H9 (cell line): ENCODE results near the gene VENTX. TPM values are rescaled to one million over a fixed set of nuclear protein-coding genes. Genes with fewer than 3 reads are reported as not detected.
"Not testable (repeated sequence)": the region's sequence is repeated elsewhere in the genome, so short reads cannot be mapped to it uniquely, and the experiment has no call there.

ENCODE experiments used
- DNase-seq: peaks from one replicate; pipeline ENCODE4 v3.0.0-alpha.2; 2017
- H2AFZ ChIP-seq: one replicate; pipeline ENCODE4 v1.6.1; 2013; ENCODE audit warnings: mild to moderate bottlenecking, low read length, control low read depth, moderate library complexity
- H2AK5ac ChIP-seq: 2 replicates; pipeline ENCODE4 v1.6.1; 2013; ENCODE audit warnings: low read length, control low read depth, mixed read lengths; ENCODE audit not compliant: insufficient read length
- H2BK120ac ChIP-seq: one replicate; pipeline ENCODE4 v1.6.1; 2013; ENCODE audit warnings: low read depth, mild to moderate bottlenecking, low read length, control low read depth, inconsistent platforms; ENCODE audit not compliant: poor library complexity, severe bottlenecking
- H2BK12ac ChIP-seq: 2 replicates; pipeline ENCODE4 v1.6.1; 2013; ENCODE audit warnings: low read length, control low read depth, mixed read lengths, low read depth; ENCODE audit not compliant: insufficient read length
- H2BK15ac ChIP-seq: 2 replicates; pipeline ENCODE4 v1.6.1; 2013; ENCODE audit warnings: low read depth, low read length, control low read depth
- H2BK20ac ChIP-seq: one replicate; pipeline ENCODE4 v1.6.1; 2013; ENCODE audit warnings: low read depth, mild to moderate bottlenecking, low read length, control low read depth, inconsistent platforms; ENCODE audit not compliant: poor library complexity, severe bottlenecking
- H2BK5ac ChIP-seq: 2 replicates; pipeline ENCODE4 v1.6.1; 2013; ENCODE audit warnings: low read length, control low read depth, mixed read lengths; ENCODE audit not compliant: insufficient read length
- H3K14ac ChIP-seq: 2 replicates; pipeline ENCODE4 v1.6.1; 2013; ENCODE audit warnings: low read length, control low read depth; ENCODE audit not compliant: insufficient read depth
- H3K18ac ChIP-seq: 2 replicates; pipeline ENCODE4 v1.6.1; 2013; ENCODE audit warnings: low read depth, mild to moderate bottlenecking, mixed read lengths, low read length, control low read depth; ENCODE audit not compliant: insufficient read length
- H3K23ac ChIP-seq: 2 replicates; pipeline ENCODE4 v1.6.1; 2013; ENCODE audit warnings: low read length, control low read depth, mixed read lengths, low read depth; ENCODE audit not compliant: insufficient read length
- H3K23me2 ChIP-seq: 2 replicates; pipeline ENCODE4 v1.6.1; 2013; ENCODE audit warnings: low read depth, mild to moderate bottlenecking, mixed read lengths, low read length, control low read depth; ENCODE audit not compliant: insufficient read length, poor library complexity, severe bottlenecking
- H3K27ac ChIP-seq: 2 replicates; pipeline ENCODE4 v1.5.1; 2013; ENCODE audit warnings: low read length, control low read depth, mixed read lengths, low read depth; ENCODE audit not compliant: insufficient read length
- H3K27me3 ChIP-seq: 2 replicates; pipeline ENCODE4 v1.6.1; 2013; ENCODE audit warnings: low read length, control low read depth, inconsistent platforms; ENCODE audit not compliant: insufficient read depth
- H3K4ac ChIP-seq: 2 replicates; pipeline ENCODE4 v1.6.1; 2013; ENCODE audit warnings: low read depth, mild to moderate bottlenecking, control low read depth, inconsistent platforms, low read length, moderate library complexity
- H3K4me1 ChIP-seq: 2 replicates; pipeline ENCODE4 v1.6.1; 2013; ENCODE audit warnings: low read length, control low read depth, inconsistent platforms; ENCODE audit not compliant: insufficient read depth
- H3K4me2 ChIP-seq: 2 replicates; pipeline ENCODE4 v1.6.1; 2013; ENCODE audit warnings: low read length, control low read depth, mixed read lengths; ENCODE audit not compliant: insufficient read length, insufficient read depth
- H3K56ac ChIP-seq: 2 replicates; pipeline ENCODE4 v1.6.1; 2013; ENCODE audit warnings: low read depth, mild to moderate bottlenecking, mixed read lengths, low read length, control low read depth; ENCODE audit not compliant: insufficient read length
- H3K79me1 ChIP-seq: 2 replicates; pipeline ENCODE4 v1.6.1; 2013; ENCODE audit warnings: low read depth, mild to moderate bottlenecking, moderate library complexity, low read length, control low read depth, inconsistent platforms; ENCODE audit not compliant: insufficient read depth, poor library complexity, severe bottlenecking
- H3K79me2 ChIP-seq: 2 replicates; pipeline ENCODE4 v1.6.1; 2013; ENCODE audit warnings: low read length, control low read depth, inconsistent platforms; ENCODE audit not compliant: insufficient read depth
- H3K9ac ChIP-seq: 2 replicates; pipeline ENCODE4 v1.6.1; 2013; ENCODE audit warnings: low read length, control low read depth, mixed read lengths; ENCODE audit not compliant: insufficient read length; ENCODE audit errors: extremely low read depth
- H3K9me3 ChIP-seq: one replicate; pipeline ENCODE4 v1.6.1; 2013; ENCODE audit warnings: low read depth, low read length, inconsistent platforms; ENCODE audit not compliant: control insufficient read depth
- H3T11ph ChIP-seq: one replicate; pipeline ENCODE4 v1.6.1; 2013; ENCODE audit warnings: mild to moderate bottlenecking, low read length, control low read depth, inconsistent platforms
- H4K20me1 ChIP-seq: one replicate; pipeline ENCODE4 v1.6.1; 2013; ENCODE audit not compliant: control insufficient read depth, insufficient read length, insufficient read depth
- H4K5ac ChIP-seq: 2 replicates; pipeline ENCODE4 v1.6.1; 2013; ENCODE audit warnings: low read depth, mild to moderate bottlenecking, mixed read lengths, low read length, control low read depth; ENCODE audit not compliant: insufficient read length
- H4K8ac ChIP-seq: replicated peaks from 2 replicates; pipeline ENCODE4 v1.6.1; 2013; ENCODE audit warnings: low read length, control low read depth, mixed read lengths, low read depth; ENCODE audit not compliant: insufficient read length
- H4K91ac ChIP-seq: 2 replicates; pipeline ENCODE4 v1.6.1; 2013; ENCODE audit warnings: low read depth, mild to moderate bottlenecking, moderate library complexity, mixed read lengths, low read length, control low read depth; ENCODE audit not compliant: insufficient read length
- H3K27ac Mint-ChIP-seq, 3 experiments: 2 replicates in 2 of 3; 3 replicates in 1 of 3; pipeline ENCODE4 v1.8.0; 2020 to 2021; ENCODE audit warnings: mixed read lengths in 3 of 3, mild to moderate bottlenecking in 1 of 3, moderate library complexity in 1 of 3
- H3K27me3 Mint-ChIP-seq: 2 replicates; pipeline ENCODE4 v1.8.0; 2021; ENCODE audit warnings: low read depth, mild to moderate bottlenecking, moderate library complexity, mixed read lengths
- H3K36me3 Mint-ChIP-seq, 3 experiments: 2 replicates in 2 of 3; 3 replicates in 1 of 3; pipeline ENCODE4 v1.8.0; 2020 to 2021; ENCODE audit warnings: low read depth in 3 of 3, mixed read lengths in 3 of 3; ENCODE audit not compliant: insufficient read depth in 1 of 3
- H3K4me1 Mint-ChIP-seq, 2 experiments: 2 replicates each; pipeline ENCODE4 v1.8.0; 2020; ENCODE audit warnings: mixed read lengths in 2 of 2
- H3K4me3 Mint-ChIP-seq, 2 experiments: 2 replicates in 1 of 2; 3 replicates in 1 of 2; pipeline ENCODE4 v1.8.0; 2020 to 2021; ENCODE audit warnings: mild to moderate bottlenecking in 2 of 2, mixed read lengths in 2 of 2, moderate library complexity in 1 of 2
- H3K9me3 Mint-ChIP-seq, 2 experiments: 2 replicates in 1 of 2; 3 replicates in 1 of 2; pipeline ENCODE4 v1.8.0; 2020; ENCODE audit warnings: mild to moderate bottlenecking in 2 of 2, mixed read lengths in 2 of 2, moderate library complexity in 1 of 2
- WGBS: extraction: QIAGEN DNeasy Blood & Tissue Kit; methylation state at CpG from one replicate; pipeline ENCODE4 v1.1.7; 2013; ENCODE audit warnings: missing lambda C conversion rate, low lambda C conversion rate, mixed read lengths; ENCODE audit not compliant: insufficient read length; ENCODE audit errors: extremely low coverage; 5-methylcytosine and 5-hydroxymethylcytosine counted together
- total RNA-seq: library from RNA; stranded (reverse); gene quantifications from 2 replicates; pipeline ENCODE4 v1.2.1, GENCODE V29; 2021
- TF ChIP-seq, protein P1 (sequence below): fragments of 200-600 bp; sonication (generic); conservative IDR thresholded peaks from 3 replicates; pipeline ENCODE4 v1.8.0; 2021; ENCODE audit warnings: antibody characterized with exemption, mild to moderate bottlenecking

Gene VENTX
- total RNA-seq, 1 experiment from 2014 or later: 10.9 TPM

DNA sequence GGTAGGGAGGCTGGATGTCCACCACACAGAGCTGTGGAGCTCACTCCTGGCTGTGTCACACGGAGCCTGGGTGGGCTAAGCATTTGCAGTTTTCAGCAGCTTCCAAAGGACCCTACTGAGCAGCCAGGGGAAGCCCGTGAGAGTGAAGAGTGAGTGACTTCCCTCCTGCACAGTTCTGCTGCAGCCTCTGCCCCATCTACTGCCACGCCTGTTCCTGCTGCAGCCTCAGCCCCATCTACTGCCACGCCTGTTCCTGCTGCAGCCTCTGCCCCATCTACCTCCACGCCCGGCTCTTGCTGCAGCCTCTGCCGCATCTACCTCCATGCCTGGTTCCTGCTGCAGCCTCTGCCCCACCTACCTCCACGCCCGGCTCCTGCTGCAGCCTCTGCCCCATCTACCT is 26.8 kb downstream of the VENTX start:
- Histone ChIP-seq H3K27ac (no peak overlapping the region), H3K18ac (no peak overlapping the region), H3K23me2 (peaks cover 7% of the 10 kb centered on the region), H3K14ac (no peak overlapping the region; the same call in 1 of the 2 replicates), H4K91ac (no peak overlapping the region), H3K4me2 (no peak overlapping the region), H2BK20ac (no peak overlapping the region), H2BK120ac (no peak overlapping the region), H3K9ac (no peak overlapping the region), H2BK5ac (no peak overlapping the region), H3K79me1 (no peaks in the 10 kb centered on the region), H2AK5ac (no peak overlapping the region), H2BK15ac (no peak overlapping the region), H2AFZ (no peak overlapping the region), H4K8ac (no peak overlapping the region), H3K79me2 (no peaks in the 10 kb centered on the region), H3T11ph (no peak overlapping the region), H3K4ac (no peak overlapping the region), H2BK12ac (no peak overlapping the region), H3K27me3 (no peaks in the 10 kb centered on the region; the same call in 1 of the 2 replicates), H3K9me3 (no peaks in the 10 kb centered on the region), H3K56ac (no peak overlapping the region), H3K23ac (no peak overlapping the region), H4K20me1 (peaks cover 3% of the 10 kb centered on the region), H4K5ac (no peak overlapping the region), H3K4me1 (no peaks in the 10 kb centered on the region)
- no CpG with 5 or more reads among the region's 9 CpGs for WGBS
- no peak overlapping the region for H3K27ac Mint-ChIP-seq
- TF ChIP-seq, protein P1, sequence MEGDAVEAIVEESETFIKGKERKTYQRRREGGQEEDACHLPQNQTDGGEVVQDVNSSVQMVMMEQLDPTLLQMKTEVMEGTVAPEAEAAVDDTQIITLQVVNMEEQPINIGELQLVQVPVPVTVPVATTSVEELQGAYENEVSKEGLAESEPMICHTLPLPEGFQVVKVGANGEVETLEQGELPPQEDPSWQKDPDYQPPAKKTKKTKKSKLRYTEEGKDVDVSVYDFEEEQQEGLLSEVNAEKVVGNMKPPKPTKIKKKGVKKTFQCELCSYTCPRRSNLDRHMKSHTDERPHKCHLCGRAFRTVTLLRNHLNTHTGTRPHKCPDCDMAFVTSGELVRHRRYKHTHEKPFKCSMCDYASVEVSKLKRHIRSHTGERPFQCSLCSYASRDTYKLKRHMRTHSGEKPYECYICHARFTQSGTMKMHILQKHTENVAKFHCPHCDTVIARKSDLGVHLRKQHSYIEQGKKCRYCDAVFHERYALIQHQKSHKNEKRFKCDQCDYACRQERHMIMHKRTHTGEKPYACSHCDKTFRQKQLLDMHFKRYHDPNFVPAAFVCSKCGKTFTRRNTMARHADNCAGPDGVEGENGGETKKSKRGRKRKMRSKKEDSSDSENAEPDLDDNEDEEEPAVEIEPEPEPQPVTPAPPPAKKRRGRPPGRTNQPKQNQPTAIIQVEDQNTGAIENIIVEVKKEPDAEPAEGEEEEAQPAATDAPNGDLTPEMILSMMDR: no peak
- no peak overlapping the region; a peak in 1 of 5 replicates for H3K4me3 Mint-ChIP-seq
- peaks cover 19% of the 10 kb centered on the region for H3K27me3 Mint-ChIP-seq
- no peaks in the 10 kb centered on the region for H3K9me3 Mint-ChIP-seq
- no peaks in the 10 kb centered on the region for H3K36me3 Mint-ChIP-seq
- no peak for DNase-seq
- peaks cover 3 to 16% of the 10 kb centered on the region in 2 experiments; a peak in 3 of 4 replicates for H3K4me1 Mint-ChIP-seq

DNA sequence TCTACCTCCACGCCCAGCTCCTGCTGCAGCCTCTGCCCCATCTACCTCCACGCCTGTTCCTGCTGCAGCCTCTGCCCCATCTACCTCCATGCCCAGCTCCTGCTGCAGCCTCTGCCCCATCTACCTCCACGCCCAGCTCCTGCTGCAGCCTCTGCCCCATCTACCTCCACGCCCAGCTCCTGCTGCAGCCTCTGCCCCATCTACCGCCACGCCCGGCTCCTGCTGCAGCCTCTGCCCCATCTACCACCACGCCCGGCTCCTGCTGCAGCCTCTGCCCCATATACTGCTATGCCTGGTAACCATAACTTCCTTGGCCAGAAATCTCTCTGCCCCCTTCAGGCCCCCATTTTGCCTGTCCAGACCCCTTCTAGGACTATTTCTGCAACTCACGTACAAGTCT is 27.4 kb downstream of the VENTX start:
- not testable (repeated sequence) for H3K9me3 Mint-ChIP-seq

More for the DNA sequence above, 27.4 kb downstream of the VENTX start:
- H2BK15ac ChIP-seq, H3K9me3 ChIP-seq, H2AFZ ChIP-seq, H3K18ac ChIP-seq, H3K4me1 ChIP-seq, H2BK120ac ChIP-seq, H2BK20ac ChIP-seq, H2AK5ac ChIP-seq, H2BK5ac ChIP-seq, DNase-seq, H4K8ac ChIP-seq, H4K5ac ChIP-seq, H2BK12ac ChIP-seq, H3K79me2 ChIP-seq, H3K79me1 ChIP-seq, H3K9ac ChIP-seq, H3K27me3 ChIP-seq, H3K4me3 Mint-ChIP-seq, H3K23ac ChIP-seq, H3K27ac Mint-ChIP-seq, H3K4ac ChIP-seq, H3K14ac ChIP-seq, H3K23me2 ChIP-seq, H3K27ac ChIP-seq, H3K36me3 Mint-ChIP-seq, H3K56ac ChIP-seq, H3T11ph ChIP-seq, H4K91ac ChIP-seq, H4K20me1 ChIP-seq, H3K4me2 ChIP-seq: not testable (repeated sequence)
- WGBS: no CpG with 5 or more reads among the region's 10 CpGs
- H3K4me1 Mint-ChIP-seq: peaks cover 3 to 16% of the 10 kb centered on the region in 2 experiments; a peak in 3 of 4 replicates
- H3K27me3 Mint-ChIP-seq: peaks cover 19% of the 10 kb centered on the region
